Measurements from ENCODE around the gene NR1I2.

DNA sequence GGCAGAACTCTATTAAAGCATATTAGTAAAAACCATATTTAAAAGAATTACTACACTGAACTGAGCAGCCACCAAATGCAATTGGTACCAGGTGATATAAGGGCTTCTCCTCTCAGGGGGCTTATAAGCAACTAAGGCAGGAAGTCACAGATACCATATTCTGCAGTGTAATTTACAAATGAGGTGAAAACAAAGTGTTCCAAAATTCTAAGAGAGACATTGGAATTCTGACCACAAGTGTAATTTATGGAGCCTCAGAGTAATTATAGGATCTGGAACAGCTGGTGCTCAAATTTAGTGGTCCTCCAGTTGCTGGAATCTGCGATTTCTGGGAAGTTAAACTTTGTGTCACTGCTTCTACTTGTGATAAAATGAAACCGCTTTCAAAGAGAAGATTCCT is 3.1 kb upstream of the NR1I2 start:
- no peak for TF ChIP-seq EP300 (IDR thresholded peaks at IDR 0.05)
- TF ChIP-seq CTCF (IDR thresholded peaks at IDR 0.05) = no peak
- TF ChIP-seq POLR2A (IDR thresholded peaks at IDR 0.05) = no peak
